GM20431 (cell line): Measurements from ENCODE around the gene LRRC32.

ENCODE experiments used
- in situ Hi-C: fragments of 300-500 bp; cut with MseI, MboI; formaldehyde crosslinking; loops from one replicate; pipeline ENCODE4 v1.15.0; 2020; ENCODE audit warnings: low sequenced_read_pairs; ENCODE audit not compliant: unreplicated experiment

LRRC32 gene

DNA sequence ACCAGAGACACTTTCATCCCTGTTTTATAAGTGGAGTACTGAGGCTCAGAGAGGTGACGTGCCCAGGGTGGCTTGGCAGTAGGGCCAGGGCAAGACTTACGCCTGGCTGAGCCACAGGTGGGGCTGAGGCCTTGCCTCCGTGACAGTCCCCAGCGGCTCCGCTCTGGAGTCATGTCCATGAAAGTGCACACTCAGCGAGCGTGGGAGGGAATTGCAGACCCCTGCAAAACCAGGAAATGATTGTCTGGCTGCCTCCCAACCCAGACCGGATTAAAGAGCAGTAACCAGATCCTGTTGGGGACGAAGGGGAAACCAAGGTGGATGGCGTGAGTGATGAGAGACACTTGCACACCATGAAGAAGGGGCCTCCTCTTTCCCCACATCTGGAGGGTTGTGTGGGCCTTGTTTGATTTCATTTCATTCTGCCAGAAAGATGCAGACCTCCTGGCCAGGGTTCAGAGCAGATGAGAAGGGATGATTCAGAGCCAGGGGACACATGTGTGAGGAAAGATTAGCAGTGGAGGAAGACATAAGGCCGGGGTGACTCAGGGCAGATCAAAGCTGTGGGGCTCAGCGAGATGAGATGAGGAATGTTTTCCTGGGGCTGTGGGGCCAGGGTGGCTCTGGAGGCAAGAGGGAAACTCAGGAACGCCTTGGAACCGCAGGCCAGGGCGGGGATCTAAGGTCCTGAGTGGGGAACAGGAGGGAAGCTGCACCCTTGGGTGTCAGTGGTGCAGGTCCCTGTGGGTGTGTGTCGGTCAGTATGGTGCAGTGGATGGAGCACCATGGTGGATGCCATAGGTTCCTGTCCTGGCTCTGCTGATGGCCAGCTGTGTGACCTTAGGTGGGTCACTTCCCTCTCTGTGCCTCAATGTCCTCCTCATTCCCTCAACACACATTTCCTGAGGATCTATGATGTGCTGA is 29.9 kb upstream of the LRRC32 start:
- in situ Hi-C loops: no loop called here

DNA sequence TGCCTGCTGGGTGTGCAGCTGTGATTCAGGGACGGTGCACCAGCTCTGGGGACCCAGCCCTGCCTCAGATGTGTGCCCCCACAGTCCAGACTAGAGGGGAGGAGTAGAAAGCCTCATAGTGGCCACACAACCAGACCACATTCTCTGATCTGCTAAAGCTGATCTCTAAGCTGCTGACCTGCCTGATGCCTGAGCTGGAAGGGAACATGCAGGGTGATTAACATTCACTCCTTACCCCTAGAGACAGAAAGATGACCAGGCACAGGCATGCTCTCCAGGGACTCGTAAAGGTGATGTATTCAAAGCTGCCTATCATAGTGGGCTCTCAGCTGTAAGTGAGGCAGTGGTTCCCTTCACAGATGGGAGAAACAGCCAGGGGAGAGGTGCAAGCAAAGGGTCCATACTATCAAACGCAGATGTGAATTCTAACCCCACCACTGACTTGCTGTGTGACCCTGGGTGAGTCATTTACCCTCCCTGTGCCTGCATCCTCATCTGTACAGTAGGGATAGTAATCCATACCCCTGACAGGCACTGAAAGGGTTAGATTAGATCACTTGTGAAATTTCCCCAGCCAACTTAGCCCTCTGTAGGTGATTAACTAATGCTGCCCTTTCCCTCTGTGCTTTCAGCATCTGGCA is 29.0 kb upstream of the LRRC32 start:
- in situ Hi-C loops: no loop called here

DNA sequence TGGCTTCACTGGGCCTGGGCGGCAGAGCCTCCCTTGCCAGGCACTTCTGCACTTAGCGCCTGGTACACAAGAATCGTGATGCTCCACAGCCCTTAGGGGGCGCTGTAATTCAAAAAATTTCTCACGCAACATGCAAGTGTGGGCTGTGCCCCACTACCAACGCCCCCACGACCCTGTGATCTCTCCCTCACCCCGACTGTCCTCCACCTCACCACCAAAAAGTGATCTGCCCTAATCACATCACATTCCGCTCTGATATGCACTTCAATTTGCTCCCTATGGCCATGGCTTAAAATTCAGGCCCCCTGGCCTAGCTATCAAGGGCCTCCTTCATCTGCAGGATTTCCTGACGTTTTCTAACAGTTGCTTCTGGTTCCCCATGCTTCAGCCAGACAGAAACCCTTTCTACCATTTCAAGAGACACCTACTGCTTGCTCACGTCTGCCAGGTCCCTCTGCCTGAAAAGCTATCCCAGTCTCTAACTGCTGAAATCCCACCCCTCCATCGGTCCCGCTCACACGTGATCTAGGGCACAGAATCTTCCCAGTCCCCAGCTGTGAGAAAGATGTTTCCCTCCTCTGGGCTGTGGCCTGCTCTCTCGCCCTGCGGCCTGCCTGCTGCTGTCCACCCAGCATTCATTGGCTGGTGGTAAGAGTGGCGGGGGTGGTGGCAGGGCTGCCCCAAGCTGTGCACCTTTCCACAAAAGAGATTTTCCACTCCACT is 27.9 kb upstream of the LRRC32 start:
- in situ Hi-C loops: no loop called here

DNA sequence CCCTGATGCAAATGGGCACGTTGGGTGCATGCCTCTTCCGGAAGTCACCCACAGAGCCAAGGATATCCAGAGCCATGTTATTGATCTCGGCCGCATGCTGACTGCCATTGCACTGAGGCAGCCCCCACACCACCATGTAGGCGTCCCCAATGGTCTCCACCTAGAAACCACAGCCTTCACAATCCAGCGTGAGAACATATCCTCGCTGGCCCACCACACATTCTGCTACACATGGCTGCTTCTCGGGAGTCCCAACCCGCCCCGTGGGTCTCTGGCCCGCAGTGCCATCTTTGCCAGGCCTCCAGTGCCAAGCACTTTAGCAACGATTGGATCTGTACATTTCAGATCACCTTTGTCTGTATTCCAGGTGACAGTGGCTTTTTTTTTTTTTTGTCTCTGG is 26.2 kb upstream of the LRRC32 start:
- in situ Hi-C loops: no loop called here

DNA sequence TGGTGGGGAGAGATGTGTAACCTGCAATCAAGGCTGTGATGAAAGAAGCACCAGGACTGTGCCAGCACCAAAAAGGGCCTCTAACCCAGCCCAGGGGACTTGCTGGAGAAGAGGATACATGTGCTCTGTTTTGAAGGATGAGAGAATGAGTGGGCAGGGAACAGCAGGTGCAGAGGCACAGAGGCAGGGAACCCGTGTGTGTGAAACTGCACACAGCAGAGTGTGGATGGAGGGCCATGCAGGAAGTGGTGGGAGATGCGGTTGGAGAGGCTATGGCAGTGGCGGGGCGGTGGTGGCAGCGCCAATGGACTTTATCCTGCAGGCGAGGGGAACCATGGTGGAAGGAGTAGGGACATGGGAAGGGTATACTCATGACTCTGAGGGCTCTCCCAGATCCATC is 25.2 kb upstream of the LRRC32 start:
- in situ Hi-C loops: no loop called here

DNA sequence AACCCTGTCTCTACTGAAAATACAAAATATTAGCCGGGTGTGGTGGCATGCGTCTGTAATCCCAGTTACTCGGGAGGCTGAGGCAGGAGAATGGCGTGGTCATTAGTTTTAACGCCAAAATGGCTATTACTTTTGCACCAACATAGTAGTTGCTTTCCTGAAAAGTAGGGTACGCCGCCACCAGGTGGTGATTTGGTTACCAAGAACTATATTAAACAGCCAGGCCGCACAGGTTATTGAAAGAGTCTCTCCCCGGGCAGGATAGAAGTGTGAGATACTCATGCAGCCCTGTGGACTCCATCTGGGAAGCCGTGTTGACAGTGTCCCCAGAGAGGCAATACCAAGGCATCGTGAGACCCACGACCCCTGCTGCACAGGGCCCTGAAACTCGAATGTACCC is 24.6 kb upstream of the LRRC32 start:
- in situ Hi-C loops: no loop called here

DNA sequence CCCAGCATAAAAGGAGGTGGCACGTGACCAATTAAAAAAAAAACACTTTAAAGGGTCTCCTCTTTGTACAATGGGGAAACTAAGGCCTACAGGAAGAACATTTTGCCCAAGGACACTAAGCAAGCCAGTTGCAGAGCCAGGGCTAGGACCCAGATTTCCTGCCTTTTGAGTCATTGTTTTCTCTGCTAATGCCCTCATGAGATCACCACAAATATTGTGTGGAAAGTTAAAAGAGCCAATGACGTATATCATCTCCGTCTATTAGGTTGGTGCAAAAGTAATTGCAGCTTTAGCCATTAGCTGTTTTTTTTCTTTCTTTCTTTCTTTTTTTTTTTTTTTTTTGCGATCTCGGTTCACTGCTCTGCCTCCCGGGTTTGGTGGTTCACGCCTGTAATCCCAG is 24.1 kb upstream of the LRRC32 start:
- in situ Hi-C loops: no loop called here

DNA sequence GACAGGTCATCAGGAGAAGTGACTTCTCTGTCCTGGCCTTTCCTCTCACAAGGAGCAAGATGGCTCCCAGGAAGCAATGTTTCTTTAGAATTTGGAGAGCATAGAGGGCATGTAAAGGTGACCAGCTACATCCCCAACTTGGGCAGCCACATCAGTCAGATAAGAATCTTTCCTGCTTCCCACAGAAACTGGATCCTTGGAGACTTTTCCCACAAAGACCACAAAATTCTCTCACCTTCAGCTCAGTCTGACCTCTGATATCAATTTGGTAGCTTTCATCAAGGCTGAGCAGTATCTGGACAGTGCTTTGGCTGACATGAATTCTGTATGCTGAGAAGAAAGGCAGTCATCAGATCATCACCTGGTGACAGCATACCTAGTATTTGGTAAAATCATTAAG is 23.3 kb upstream of the LRRC32 start:
- in situ Hi-C loops: no loop called here

DNA sequence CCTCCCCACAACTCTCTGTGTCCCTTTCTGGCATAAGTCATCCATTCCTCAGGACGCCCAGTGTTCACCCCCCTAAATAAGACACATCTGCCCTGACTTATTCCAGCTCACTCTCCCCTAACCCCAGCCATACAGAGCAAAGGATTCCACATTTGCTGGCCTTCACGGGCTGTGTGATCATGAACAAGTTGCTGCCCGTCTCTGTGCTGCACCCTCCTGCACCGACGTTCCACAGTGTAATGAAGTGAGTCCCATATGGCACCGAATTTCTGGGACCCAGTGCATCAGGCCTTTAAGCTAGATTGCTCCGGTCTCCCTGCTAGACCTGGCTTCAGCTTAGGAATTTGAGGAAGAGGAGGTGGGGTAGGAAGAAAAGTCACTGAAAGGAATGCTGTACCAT is 22.4 kb upstream of the LRRC32 start:
- in situ Hi-C loops: no loop called here

DNA sequence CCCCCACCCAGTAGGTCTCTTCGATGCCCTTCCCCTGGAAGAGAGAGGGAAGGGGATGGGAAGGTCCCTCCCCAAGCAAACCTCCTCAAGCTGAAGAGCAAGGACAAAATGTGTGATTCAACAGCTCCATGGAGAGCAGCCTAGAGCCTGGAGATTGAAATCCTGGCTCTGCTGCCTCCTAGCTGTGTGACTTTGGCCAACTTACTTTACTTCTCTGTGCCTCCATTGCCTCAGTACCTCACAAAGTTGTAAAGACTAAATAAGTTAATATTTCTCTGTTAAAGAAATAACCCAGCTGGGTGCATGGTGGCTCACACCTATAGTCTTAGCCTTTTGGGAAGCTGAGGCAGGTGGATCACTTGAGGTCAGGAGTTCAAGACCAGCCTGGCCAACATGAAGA is 21.1 kb upstream of the LRRC32 start:
- in situ Hi-C loops: no loop called here

DNA sequence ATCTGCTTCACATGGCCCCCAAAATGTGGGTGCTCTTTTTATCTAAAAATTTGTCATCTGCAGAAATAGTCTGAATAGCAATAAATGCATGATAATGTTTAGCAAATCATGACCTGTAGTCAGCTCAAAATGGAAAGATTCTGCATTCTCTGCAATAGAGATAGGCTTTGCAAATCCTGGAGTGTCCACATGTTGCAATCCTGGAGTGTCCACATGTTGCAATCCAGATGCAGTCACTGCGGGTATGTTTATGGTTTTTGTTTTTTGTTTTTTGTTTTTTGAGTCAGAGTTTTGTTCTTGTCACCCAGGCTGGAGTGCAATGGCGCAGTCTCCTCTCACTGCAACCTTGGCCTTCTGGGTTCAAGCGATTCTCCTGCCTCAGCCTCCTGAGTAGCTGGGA is 20.2 kb upstream of the LRRC32 start:
- in situ Hi-C loops: no loop called here

DNA sequence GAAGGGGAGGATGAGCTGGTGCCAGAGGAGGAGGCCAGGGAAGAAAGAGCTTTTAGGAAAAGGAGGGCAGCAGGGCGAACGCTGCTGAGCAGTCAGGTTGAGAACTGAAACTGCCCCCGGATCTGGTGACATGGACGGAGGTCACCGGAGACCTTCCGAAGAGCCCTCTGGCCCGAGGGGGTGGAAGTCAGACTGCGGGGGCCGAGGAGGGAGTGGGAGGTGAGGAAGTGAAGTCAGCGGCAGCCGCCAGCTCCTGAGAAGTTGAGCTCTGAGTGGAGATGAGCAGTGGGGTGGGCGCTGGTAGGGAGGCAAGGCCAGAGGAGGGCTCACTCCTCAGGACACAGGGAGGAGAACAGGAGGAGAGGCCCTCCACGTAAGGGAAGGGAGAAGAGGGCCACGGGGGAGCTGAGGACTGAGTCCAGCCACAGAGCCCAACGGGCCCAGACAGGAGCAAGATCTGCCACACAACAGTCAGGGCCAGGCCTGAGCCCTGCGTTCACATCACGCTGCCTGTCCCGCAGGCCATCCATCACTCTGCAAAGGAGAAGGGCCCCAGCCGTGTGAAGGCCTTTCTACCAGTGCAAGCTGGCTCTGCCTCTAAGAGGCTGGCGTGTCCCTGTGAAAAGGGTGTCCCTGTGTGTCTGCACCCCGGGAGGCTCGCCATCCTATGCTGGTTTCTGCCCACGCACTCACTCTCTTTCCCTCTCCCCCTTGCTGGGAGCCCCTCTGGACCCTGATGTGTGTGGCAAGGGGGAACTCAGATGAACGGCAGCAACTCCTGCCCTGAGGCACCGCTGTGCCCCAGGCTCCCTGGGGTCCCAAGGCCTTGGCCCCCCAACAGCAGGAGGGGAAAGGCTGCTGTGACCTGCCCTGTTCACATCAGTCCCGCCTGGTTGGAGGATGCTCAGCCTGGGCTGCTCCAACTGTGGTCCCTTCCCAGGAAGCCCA is 19.0 kb upstream of the LRRC32 start:
- in situ Hi-C loops: loop anchor here (10.0 kb wide), 1 partner anchor 85 kb away; no protein-coding TSS in a partner anchor

DNA sequence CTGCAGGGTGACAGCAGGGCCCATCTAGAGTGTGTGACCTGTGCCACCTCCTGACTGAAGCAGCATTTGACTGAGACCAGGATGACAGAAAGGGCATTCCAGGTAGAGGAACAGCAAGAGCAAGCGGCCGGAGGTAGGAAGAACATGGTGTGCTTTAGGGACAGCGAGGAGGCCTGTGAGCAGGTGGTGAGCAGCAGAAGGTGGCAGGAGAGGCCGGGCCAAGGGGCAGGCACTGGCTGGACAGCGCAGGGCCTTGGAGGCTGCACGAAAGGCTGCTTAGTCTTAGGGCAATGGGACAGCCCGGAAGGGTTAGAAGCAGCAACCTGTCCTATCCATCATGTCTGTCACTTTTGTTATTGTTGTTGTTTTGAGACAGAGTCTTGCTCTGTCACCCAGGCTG is 17.6 kb upstream of the LRRC32 start:
- in situ Hi-C loops: loop anchor here (10.0 kb wide), 1 partner anchor 83 kb away; no protein-coding TSS in a partner anchor

DNA sequence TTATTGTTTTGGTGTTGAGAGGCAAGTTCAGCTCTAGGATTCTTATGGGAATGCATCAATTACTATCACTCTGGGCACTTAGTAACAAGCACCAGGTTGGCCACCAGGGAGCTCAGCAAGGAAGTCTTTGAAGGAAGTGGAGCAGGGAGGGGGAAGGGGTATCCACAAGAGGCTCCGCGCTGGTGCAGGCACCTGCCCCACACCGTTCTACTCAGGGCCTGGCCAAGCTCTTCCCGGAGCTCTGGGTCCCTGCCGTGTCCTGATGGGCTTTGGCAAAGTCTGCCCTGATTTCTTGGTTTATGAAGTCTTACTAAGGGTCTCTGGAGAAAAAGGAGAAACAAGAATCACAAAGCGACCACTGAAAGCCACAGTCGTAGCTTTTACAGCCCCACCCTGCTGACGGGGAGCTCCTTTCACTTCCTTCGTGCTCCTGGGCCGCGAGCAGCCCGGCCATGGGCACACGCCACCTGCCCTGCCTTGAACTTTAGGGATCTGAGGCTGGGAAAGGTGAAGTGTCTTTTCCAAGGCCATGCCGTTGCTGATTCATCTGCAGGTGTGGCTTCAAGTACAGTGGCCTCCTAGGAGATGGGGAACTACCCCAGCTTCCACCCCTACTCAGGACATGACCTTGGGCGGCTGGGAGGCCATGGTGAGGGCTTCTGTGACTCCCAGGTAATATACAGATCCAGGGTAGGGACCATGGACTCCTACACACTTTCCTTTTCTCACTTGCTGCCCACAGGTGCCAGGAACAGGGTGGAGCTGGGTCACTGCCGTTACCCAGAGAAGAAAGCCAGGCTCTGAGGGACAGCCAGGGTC is 15.9 kb upstream of the LRRC32 start:
- in situ Hi-C loops: loop anchor here (10.0 kb wide), 1 partner anchor 82 kb away; no protein-coding TSS in a partner anchor

DNA sequence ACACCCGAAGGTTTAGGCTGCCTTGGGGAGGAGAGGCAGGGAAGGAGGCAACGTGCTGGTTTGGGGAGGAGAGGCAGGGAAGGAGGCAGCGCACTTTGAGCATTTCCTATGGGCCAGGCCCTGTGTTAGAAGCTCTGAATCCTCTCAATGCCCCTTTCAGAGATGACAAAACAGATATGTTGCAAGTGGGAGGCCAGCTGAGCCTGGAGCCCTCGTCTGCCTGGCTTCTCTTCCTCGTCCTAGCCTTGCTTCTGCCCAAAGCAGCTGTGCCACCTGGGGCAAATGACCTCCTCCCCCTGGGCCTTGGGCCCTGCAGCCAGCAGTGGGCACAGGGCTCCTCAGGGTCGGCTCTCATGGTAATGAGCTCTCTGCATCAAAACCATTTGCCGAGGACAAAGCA is 15.3 kb upstream of the LRRC32 start:
- in situ Hi-C loops: loop anchor here (10.0 kb wide), 1 partner anchor 81 kb away; no protein-coding TSS in a partner anchor

DNA sequence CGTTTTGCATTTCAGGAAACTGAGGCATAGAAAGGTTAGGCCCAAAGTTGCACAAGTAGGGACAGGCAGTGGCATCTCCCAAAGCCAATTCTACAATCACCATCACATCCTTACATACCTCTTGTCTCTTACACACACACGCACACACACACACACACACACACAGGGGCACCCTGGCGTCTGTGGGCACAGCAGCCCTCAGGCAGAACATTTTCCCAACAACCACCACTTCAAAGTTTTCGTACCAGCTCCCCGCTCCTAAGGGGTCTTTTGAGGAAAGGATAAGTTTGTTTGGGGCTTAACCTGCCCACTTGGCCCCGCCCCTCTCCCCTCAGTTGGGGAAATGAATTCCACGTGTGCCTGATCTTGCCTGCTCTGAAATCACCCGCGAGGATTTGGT is 14.7 kb upstream of the LRRC32 start:
- in situ Hi-C loops: loop anchor here (10.0 kb wide), 1 partner anchor 80 kb away; no protein-coding TSS in a partner anchor

DNA sequence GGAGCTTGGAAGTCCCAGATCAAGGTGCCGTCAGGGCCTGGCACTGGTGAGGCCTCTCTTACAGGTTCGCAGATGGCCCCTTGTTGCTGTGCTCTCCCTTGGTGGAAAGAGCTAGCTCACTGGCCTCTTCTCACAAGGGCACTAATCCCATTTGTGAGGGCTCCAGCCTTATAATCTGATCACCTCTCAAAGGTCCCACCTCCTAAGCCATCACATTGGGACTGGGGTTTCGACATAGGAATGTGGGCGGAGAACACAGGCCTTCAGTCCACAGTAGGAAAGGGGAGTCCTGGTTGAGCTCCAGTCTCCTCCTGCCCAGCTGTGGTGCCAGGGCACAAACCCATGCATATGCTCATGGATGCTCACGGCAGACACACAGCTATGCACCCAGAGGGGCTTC is 14.0 kb upstream of the LRRC32 start:
- in situ Hi-C loops: loop anchor here (10.0 kb wide), 1 partner anchor 80 kb away; no protein-coding TSS in a partner anchor
